DOHH2 (cell line): ENCODE data around the gene CX3CL1.

Experiments
- H3F3A ChIP-seq: fragments of 200-600 bp; sonication (generic), shearing (Covaris generic); 2 replicates; pipeline ENCODE4 v1.6.0; 2016; ENCODE audit warnings: antibody characterized with exemption, mild to moderate bottlenecking; ENCODE audit not compliant: control insufficient read depth, insufficient read depth
- H3K27ac ChIP-seq: fragments of 200-600 bp; sonication (generic); 2 replicates; pipeline ENCODE4 v1.5.1; 2014; ENCODE audit warnings: low read depth, mild to moderate bottlenecking, low read length, moderate library complexity
- H3K27me3 ChIP-seq: fragments of 200-600 bp; sonication (generic); 2 replicates; pipeline ENCODE4 v1.6.1; 2014; ENCODE audit warnings: mild to moderate bottlenecking, low read length, mixed read lengths; ENCODE audit not compliant: control insufficient read depth
- H3K36me3 ChIP-seq: fragments of 200-600 bp; sonication (generic); 2 replicates; pipeline ENCODE4 v1.6.1; 2014; ENCODE audit warnings: mild to moderate bottlenecking, low read length, moderate library complexity, mixed read lengths; ENCODE audit not compliant: control insufficient read depth
- H3K4me1 ChIP-seq: fragments of 200-600 bp; sonication (generic); 2 replicates; pipeline ENCODE4 v1.6.1; 2014; ENCODE audit warnings: mild to moderate bottlenecking, low read length, mixed read lengths; ENCODE audit not compliant: control insufficient read depth
- H3K4me2 ChIP-seq: fragments of 200-600 bp; sonication (generic); 2 replicates; pipeline ENCODE4 v1.6.0; 2014; ENCODE audit warnings: mild to moderate bottlenecking, low read length, moderate library complexity
- H3K4me3 ChIP-seq: fragments of 200-600 bp; sonication (generic); 2 replicates; pipeline ENCODE4 v1.5.1; 2014; ENCODE audit warnings: mild to moderate bottlenecking, low read length, mixed read lengths
- H3K79me2 ChIP-seq: fragments of 200-600 bp; sonication (generic); 2 replicates; pipeline ENCODE4 v1.6.1; 2014; ENCODE audit warnings: mild to moderate bottlenecking, low read length, mixed read lengths; ENCODE audit not compliant: control insufficient read depth
- H3K9me2 ChIP-seq: fragments of 200-600 bp; sonication (generic); replicated peaks from 2 replicates; pipeline ENCODE4 v1.6.1; 2014; ENCODE audit warnings: mild to moderate bottlenecking, low read length, mixed read lengths; ENCODE audit not compliant: control insufficient read depth
- H3K9me3 ChIP-seq: fragments of 200-600 bp; sonication (generic); 2 replicates; pipeline ENCODE4 v1.6.1; 2014; ENCODE audit warnings: antibody characterized with exemption, low read length, mixed read lengths; ENCODE audit not compliant: control insufficient read depth, insufficient read depth
- H4K20me1 ChIP-seq: fragments of 200-600 bp; sonication (generic); 2 replicates; pipeline ENCODE4 v1.6.0; 2014; ENCODE audit warnings: low read depth, mild to moderate bottlenecking, antibody characterized with exemption, low read length, moderate library complexity; ENCODE audit not compliant: control insufficient read depth, insufficient read depth
- EZH2phosphoT487 ChIP-seq: fragments of 200-600 bp; sonication (generic); IDR thresholded peaks from 2 replicates; pipeline ENCODE4 v1.6.1; 2017; ENCODE audit warnings: borderline replicate concordance, mild to moderate bottlenecking, antibody characterized with exemption, low read length, moderate library complexity, mixed read lengths
- TF ChIP-seq, protein P1 (sequence below): fragments of 200-600 bp; sonication (generic); IDR thresholded peaks from one replicate; pipeline ENCODE4 v1.5.1; 2014; ENCODE audit warnings: antibody characterized with exemption, mild to moderate bottlenecking, low read depth, low read length; ENCODE audit not compliant: poor library complexity, severe bottlenecking

Gene CX3CL1

DNA sequence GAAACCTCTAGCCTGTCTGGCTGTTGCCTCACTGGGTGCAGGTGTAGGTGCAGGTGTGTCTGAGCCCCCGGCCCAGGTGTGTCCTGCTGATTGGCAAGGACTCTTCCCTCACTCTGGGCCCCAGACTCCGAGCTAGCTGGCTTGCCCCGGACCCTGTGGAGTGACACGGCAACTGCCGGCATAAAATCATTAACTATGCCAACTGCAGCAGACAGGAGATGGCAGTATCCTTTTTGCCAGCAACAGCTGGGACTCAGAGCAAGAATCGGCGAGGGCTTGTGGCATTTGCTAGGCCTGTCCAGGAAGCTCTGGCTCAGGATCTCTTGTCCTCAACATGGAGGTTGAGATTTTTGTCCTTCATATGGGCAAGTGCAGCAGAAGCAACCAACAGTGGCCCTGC is 54.1 kb downstream of the CX3CL1 start:
- Histone ChIP-seq H3F3A (peaks cover 4% of the 10 kb centered on the region; the same call in 1 of the 2 replicates), H3K9me3 (no peaks in the 10 kb centered on the region), H3K36me3 (peaks cover 33% of the 10 kb centered on the region), H3K9me2 (no peaks in the 10 kb centered on the region), H3K27me3 (no peaks in the 10 kb centered on the region), H3K4me1 (peaks cover 10% of the 10 kb centered on the region; the same call in 1 of the 2 replicates), H3K4me2 (no peak overlapping the region), H3K4me3 (no peak overlapping the region), H4K20me1 (no peaks in the 10 kb centered on the region), H3K79me2 (no peaks in the 10 kb centered on the region), H3K27ac (no peak overlapping the region)
- TF ChIP-seq, protein P1, sequence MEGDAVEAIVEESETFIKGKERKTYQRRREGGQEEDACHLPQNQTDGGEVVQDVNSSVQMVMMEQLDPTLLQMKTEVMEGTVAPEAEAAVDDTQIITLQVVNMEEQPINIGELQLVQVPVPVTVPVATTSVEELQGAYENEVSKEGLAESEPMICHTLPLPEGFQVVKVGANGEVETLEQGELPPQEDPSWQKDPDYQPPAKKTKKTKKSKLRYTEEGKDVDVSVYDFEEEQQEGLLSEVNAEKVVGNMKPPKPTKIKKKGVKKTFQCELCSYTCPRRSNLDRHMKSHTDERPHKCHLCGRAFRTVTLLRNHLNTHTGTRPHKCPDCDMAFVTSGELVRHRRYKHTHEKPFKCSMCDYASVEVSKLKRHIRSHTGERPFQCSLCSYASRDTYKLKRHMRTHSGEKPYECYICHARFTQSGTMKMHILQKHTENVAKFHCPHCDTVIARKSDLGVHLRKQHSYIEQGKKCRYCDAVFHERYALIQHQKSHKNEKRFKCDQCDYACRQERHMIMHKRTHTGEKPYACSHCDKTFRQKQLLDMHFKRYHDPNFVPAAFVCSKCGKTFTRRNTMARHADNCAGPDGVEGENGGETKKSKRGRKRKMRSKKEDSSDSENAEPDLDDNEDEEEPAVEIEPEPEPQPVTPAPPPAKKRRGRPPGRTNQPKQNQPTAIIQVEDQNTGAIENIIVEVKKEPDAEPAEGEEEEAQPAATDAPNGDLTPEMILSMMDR: no peak
- TF ChIP-seq EZH2phosphoT487: no peak

DNA sequence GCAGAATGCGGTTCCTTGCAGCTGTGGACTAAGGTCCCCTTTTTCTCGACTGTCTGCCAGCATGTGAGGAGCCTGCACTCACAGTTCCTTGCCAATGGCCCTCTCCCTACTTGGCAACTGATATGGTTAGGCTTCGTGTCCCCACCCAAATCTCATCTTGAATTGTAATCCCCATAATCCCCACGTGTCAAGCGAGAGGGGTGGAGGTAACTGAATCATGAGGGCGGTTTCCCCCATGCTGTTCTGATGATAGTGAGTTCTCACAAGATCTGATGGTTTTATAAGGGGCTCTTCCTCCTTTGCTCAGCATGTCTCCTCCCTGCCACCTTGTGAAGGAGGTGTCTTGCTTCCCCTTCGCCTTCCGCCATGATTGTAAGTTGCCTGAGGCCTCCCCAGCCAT is 55.0 kb downstream of the CX3CL1 start:
- peaks cover 4% of the 10 kb centered on the region; the same call in 1 of the 2 replicates for H3F3A ChIP-seq
- TF ChIP-seq, protein P1: no peak
- TF ChIP-seq EZH2phosphoT487: no peak
- H3K9me2 ChIP-seq: no peaks in the 10 kb centered on the region
- H3K4me1 ChIP-seq: peaks cover 8% of the 10 kb centered on the region; the same call in 1 of the 2 replicates
- no peak overlapping the region for H3K4me2 ChIP-seq
- H3K27ac ChIP-seq: no peak overlapping the region
- H3K79me2 ChIP-seq: no peaks in the 10 kb centered on the region
- H3K27me3 ChIP-seq: no peaks in the 10 kb centered on the region
- H3K9me3 ChIP-seq: no peaks in the 10 kb centered on the region
- H4K20me1 ChIP-seq: no peaks in the 10 kb centered on the region
- peaks cover 41% of the 10 kb centered on the region for H3K36me3 ChIP-seq
- no peak overlapping the region for H3K4me3 ChIP-seq

DNA sequence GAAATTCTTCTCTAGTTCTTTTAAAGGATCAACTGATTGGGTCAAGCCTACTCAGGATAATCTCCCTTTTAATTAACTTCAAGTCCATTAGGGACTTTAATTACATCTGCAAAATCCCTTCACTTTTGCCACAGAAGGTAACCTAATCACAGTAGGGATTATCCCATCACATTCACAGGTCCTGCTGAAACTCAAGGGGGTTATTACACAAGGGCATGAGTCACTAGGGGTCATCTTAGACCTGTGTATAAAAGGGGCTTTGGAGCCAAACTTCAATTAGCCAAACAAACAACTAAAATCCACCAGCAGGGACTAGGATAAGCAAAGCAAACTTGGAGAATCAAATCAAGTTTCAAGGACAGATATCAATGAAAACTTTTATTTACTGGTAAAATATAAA is 55.5 kb downstream of the CX3CL1 start:
- Histone ChIP-seq H3K27ac (no peak overlapping the region), H3K9me3 (no peaks in the 10 kb centered on the region), H3K4me1 (peaks cover 3% of the 10 kb centered on the region; the same call in 1 of the 2 replicates), H3K27me3 (no peaks in the 10 kb centered on the region), H3K9me2 (no peaks in the 10 kb centered on the region), H3K4me2 (no peak overlapping the region), H3F3A (no peaks in the 10 kb centered on the region), H4K20me1 (no peaks in the 10 kb centered on the region), H3K36me3 (peaks cover 46% of the 10 kb centered on the region), H3K4me3 (no peak overlapping the region), H3K79me2 (no peaks in the 10 kb centered on the region)
- no peak for TF ChIP-seq EZH2phosphoT487
- TF ChIP-seq, protein P1: no peak

DNA sequence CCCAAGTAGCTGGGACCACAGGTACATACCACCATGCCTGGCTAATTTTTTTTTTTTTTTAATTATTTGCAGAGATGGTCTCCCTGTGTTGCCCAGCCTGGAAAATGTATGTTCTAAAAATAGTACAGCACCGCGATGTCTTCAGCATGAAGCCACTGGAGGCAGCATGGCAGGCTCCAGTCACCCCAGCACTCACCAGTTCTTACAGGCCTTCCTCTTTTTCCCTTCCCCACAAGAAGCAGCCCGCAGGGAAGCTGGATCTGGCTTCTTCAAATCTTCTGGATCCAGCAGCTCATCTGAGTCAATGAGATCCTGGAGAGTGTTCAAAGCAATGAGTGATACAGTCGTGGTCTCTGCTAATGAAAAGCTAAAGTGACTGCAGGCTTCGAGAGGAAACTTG is 58.7 kb downstream of the CX3CL1 start:
- Histone ChIP-seq H3K27ac (no peak overlapping the region), H3K36me3 (peaks cover 77% of the 10 kb centered on the region), H3K27me3 (no peaks in the 10 kb centered on the region), H3K9me2 (no peaks in the 10 kb centered on the region), H3K4me3 (no peak overlapping the region), H3F3A (no peaks in the 10 kb centered on the region), H3K79me2 (no peaks in the 10 kb centered on the region), H3K9me3 (no peaks in the 10 kb centered on the region), H3K4me2 (no peak overlapping the region), H3K4me1 (no peaks in the 10 kb centered on the region), H4K20me1 (no peaks in the 10 kb centered on the region)
- TF ChIP-seq, protein P1: no peak
- no peak for TF ChIP-seq EZH2phosphoT487
